Natural killer cell treated with Interleukin-12 subunit alpha and Interleukin-12 subunit beta and Interleukin-15 and Interleukin-18, amount 100 ng/mL, for 72 hours (primary cell): ENCODE measurements around the gene DENND1A. TPM values are rescaled to one million over a fixed set of nuclear protein-coding genes. Genes with fewer than 3 reads are reported as not detected.
"Not testable (repeated sequence)": the region's sequence is repeated elsewhere in the genome, so short reads cannot be mapped to it uniquely, and the experiment has no call there.

Experiments
- ATAC-seq, 2 donors: fragments of 150-1000 bp; cut with Tn5 transposase in 1 of 2; sonication (Bioruptor Pico), chemical (Tn5 transposase) in 1 of 2; 2 replicates each; pipeline ENCODE4 v1.10.0; 2021
- DNase-seq: peaks from one replicate; pipeline ENCODE4 v3.0.0; 2022; ENCODE audit warnings: low spot score
- H3K27ac Mint-ChIP-seq, 2 donors: 1 replicate in 1 of 2; 2 replicates in 1 of 2; pipeline ENCODE4 v1.8.0; 2022; ENCODE audit warnings: mixed read lengths in 2 of 2, mild to moderate bottlenecking in 1 of 2, moderate library complexity in 1 of 2
- H3K27me3 Mint-ChIP-seq, 2 donors: 1 replicate in 1 of 2; 2 replicates in 1 of 2; pipeline ENCODE4 v1.8.0; 2022; ENCODE audit warnings: mixed read lengths in 2 of 2
- H3K36me3 Mint-ChIP-seq: one replicate; pipeline ENCODE4 v1.8.0; 2022; ENCODE audit warnings: mixed read lengths
- H3K4me1 Mint-ChIP-seq, 2 donors: 1 replicate in 1 of 2; 2 replicates in 1 of 2; pipeline ENCODE4 v1.8.0; 2022; ENCODE audit warnings: low read depth in 2 of 2, mixed read lengths in 2 of 2, mild to moderate bottlenecking in 1 of 2
- H3K4me3 Mint-ChIP-seq: one replicate; pipeline ENCODE4 v1.8.0; 2022; ENCODE audit warnings: mixed read lengths
- H3K9me3 Mint-ChIP-seq: 2 replicates; pipeline ENCODE4 v1.8.0; 2022; ENCODE audit warnings: mixed read lengths
- total RNA-seq, 2 donors: library from RNA; stranded (reverse); gene quantifications; one replicate each; pipeline ENCODE4 v1.2.3, GENCODE V29; 2022

The DENND1A gene
- total RNA-seq, 2 donors from 2014 or later, result 24.6 to 28.8 TPM

DNA sequence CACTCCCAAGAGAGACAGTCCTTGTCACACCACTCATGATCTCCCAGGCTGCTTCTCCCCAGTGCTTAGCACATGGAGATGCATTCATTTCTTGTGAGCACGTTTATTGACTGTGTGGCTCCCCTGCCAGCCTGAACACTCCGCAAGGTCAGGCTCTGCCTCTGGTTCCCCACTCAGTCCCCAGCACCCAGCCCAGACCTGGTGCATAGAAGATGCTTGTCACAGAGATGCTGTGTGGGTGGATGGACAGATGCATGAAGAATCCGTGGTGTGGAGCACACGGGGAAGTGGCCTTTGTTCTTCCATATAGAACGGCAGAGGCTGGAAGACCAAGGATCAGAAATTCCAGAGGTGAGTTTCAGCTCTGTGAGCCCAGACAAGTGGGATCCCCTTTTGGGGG, 587.7 kb downstream of the DENND1A start:
- Mint-ChIP-seq H3K36me3 (no peaks in the 10 kb centered on the region), H3K4me3 (no peak overlapping the region), H3K27ac (peak overlapping the region in 1 of 2 donors; percentile 87), H3K4me1 (peaks cover 31 to 37% of the 10 kb centered on the region in 2 donors), H3K27me3 (peaks cover 0 to 3% of the 10 kb centered on the region in 2 donors), H3K9me3 (no peaks in the 10 kb centered on the region)
- DNase-seq (no peak), ATAC-seq (no peak)

DNA sequence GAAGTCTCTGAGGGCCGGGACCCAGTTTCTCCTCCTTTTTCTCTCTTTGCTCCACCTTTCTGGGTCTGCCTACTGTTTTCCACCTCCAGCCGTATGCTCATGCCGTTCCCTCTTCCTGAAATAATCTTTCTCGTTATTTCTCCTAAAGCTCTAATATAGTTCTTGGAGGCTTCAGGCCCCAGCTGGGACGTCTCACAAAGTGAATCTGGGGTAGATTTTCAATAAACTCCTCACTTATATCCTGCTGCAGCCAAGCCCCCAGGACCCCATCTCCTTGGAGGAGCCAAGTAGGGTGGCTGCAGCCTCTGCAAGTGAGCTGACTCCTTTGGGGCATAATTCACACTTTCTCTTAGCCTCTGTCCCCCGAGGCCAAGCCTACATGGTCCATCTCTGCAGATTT, 588.1 kb downstream of the DENND1A start:
- Mint-ChIP-seq H3K4me1 (peaks cover 31 to 37% of the 10 kb centered on the region in 2 donors), H3K4me3 (peak overlapping the region; percentile 85), H3K27ac (peak overlapping the region in 1 of 2 donors; percentile 87), H3K27me3 (peaks cover 0 to 3% of the 10 kb centered on the region in 2 donors), H3K36me3 (no peaks in the 10 kb centered on the region), H3K9me3 (no peaks in the 10 kb centered on the region)
- DNase-seq (no peak), ATAC-seq (no peak)

DNA sequence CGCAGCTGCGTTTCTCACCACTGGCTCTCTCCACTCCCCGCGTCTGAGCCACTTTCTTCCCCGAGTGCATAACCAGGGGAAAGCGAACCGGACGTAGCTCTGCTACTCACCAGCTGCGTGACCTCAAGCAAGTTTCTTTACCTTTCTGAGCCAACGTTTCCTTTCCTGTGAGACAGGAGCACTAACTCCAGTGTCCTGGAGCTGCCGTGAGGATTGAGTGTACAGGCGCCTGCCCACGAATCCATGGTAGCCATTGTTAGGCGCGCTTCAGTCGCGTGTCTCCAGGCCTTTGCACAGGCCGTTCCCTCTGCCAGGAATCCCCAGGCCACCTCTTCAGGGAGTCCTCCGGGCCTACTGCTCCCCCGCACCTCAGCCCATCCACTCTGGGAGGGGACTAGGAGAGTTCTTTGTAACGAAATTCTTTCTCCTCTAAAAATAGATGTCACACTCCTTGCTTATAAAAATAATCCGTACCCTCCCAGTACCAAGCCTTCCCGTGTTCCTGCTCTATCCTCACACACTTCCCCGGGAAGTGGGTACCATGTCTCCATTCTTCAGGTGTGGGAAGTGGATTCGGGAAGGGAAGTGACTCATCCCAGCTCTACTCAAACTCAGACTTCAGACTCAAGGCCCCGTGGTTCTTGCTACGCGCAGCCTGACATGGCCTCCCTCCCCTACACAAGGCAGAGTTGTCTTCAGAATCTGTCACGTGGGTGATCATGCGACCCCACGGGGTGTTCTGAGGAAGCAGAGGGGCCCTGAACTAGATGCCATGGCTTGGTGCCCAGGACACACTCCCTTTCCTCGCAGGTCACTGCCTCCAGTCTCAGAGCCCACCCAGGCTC, 590.0 kb downstream of the DENND1A start:
- H3K9me3 Mint-ChIP-seq, result no peaks in the 10 kb centered on the region
- peak overlapping the region; percentile 85 for H3K4me3 Mint-ChIP-seq
- H3K27ac Mint-ChIP-seq, result peak overlapping the region; percentile 87 to 93
- H3K4me1 Mint-ChIP-seq, result peaks cover 31 to 37% of the 10 kb centered on the region in 2 donors
- DNase-seq, result no peak
- peak; percentile 76 to 79 for ATAC-seq
- peaks cover 0 to 3% of the 10 kb centered on the region in 2 donors for H3K27me3 Mint-ChIP-seq
- no peaks in the 10 kb centered on the region for H3K36me3 Mint-ChIP-seq

DNA sequence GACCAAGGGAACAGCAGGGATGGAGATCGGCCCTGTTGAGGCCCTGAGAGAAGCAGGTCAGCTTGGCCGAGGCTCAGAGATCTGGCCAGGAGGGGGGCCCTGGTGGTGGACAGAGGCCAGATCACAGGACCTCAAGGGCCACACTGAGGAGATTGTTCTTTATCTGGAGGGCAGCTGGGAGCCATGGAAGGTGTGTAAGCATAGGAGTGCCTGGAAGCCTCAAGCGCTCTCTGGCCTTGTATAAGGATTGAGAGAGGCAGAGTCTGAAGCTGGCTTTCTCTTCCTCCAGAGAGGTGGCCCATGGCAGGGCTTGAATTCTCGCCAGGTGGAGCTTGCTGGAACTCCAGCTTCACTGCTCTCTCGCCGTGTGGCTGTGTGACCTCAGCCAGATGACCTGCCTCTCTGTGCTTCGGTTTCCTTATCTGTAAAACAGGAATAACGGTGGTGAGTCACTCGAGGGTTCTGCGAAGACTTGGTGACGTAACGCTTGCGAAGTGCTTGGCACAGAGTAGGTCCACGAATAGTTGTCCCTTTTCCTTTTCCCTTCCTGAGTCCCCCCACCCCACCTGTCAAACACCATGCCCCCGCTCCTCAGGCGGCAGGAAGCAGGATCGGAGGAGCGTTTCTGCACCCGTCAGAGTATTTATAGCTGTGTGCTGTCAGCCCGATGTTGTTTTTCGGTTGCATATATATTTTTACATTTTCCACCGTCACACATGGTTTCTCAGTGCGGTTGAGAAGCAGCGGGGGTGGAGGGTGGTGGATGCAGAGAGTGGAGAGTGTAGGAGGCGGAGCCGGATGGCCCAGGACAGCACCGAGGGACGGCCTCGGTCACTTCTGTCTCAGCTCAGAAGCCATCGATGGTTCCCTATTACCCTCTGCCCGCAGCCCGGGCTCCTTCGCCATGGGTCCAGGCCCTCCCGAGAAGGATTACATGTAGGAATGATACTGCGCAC, 590.9 kb downstream of the DENND1A start:
- Mint-ChIP-seq H3K27me3 (peaks cover 0 to 7% of the 10 kb centered on the region in 2 donors), H3K4me3 (peak overlapping the region; percentile 85), H3K9me3 (no peaks in the 10 kb centered on the region), H3K27ac (peak overlapping the region; percentile 87 to 93), H3K36me3 (no peaks in the 10 kb centered on the region), H3K4me1 (peaks cover 31 to 37% of the 10 kb centered on the region in 2 donors)
- peak; percentile 85 for DNase-seq
- ATAC-seq, result peak; percentile 94

DNA sequence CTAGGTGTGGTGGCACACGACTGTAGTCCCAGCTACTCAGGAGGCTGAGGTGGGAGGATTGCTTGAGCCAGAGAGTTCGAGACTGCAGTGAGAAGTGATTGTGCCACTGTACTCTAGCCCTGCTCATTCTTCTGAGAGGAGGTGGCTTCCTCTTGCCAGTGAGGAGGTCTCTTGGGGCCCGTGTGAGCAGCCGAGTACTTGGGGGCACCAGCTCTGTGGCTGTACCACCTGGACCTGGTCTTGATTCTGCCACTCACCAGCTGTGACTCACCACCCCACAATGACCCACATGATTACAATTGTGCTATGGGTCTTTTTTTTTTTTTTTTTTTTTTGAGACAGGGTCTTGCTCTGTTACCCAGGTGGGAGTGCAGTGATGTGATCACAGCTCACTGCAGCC, 592.0 kb downstream of the DENND1A start:
- H3K27ac Mint-ChIP-seq, result peak overlapping the region; percentile 87 to 93
- ATAC-seq, result no peak
- no peaks in the 10 kb centered on the region for H3K9me3 Mint-ChIP-seq
- no peaks in the 10 kb centered on the region for H3K36me3 Mint-ChIP-seq
- peaks cover 0 to 7% of the 10 kb centered on the region in 2 donors for H3K27me3 Mint-ChIP-seq
- peaks cover 31 to 37% of the 10 kb centered on the region in 2 donors for H3K4me1 Mint-ChIP-seq
- DNase-seq, result no peak
- H3K4me3 Mint-ChIP-seq, result no peak overlapping the region

DNA sequence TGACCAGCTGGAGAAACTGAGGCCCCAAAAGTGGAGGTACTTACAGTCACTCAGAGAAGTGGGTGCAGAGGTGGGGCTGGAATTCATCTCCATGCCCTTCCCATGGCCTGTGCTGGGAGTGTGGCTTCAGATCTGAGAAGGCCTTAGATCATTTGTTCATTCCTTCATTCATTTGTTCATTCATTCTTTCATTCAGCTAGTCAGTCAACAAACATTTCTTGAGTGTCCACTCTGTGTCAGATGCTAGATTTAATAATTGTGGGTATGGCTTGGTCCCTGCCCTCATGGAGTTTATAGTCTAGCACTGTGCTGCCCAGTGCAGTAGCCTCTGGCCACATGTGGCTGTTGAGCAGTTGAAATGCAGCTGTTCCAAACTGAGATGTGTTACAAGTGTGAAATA, 593.0 kb downstream of the DENND1A start:
- H3K27me3 Mint-ChIP-seq, result peaks cover 0 to 7% of the 10 kb centered on the region in 2 donors

DNA sequence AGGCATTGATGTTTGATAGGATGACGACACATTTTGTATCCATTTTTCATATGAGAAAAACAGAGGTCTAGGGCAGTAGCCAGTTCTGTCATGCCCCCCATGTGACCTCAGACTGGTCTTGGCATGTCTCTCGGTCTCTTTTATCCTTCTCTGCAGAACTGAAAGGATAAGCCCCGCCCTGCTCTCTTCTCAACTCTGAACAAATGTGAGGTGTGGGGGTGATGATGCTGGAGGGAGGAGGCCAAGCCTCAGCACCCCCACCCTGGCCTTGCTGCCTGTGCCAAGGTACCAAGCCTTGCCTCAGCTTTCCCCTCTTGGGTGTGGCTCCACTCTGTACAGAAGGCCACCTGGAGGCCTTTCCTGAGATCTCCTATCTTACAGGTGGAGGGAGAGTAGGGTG, 593.5 kb downstream of the DENND1A start:
- ATAC-seq, result no peak
- H3K9me3 Mint-ChIP-seq, result no peaks in the 10 kb centered on the region
- no peak for DNase-seq
- no peaks in the 10 kb centered on the region for H3K36me3 Mint-ChIP-seq
- H3K4me1 Mint-ChIP-seq, result peaks cover 28 to 32% of the 10 kb centered on the region in 2 donors
- H3K27ac Mint-ChIP-seq, result no peak overlapping the region
- H3K27me3 Mint-ChIP-seq, result peaks cover 0 to 7% of the 10 kb centered on the region in 2 donors
- H3K4me3 Mint-ChIP-seq, result no peak overlapping the region

More for the DNA sequence above, 593.0 kb downstream of the DENND1A start:
- no peak for ATAC-seq
- Mint-ChIP-seq H3K4me3 (no peak overlapping the region), H3K27ac (no peak overlapping the region), H3K4me1 (peaks cover 31 to 37% of the 10 kb centered on the region in 2 donors), H3K36me3 (no peaks in the 10 kb centered on the region), H3K9me3 (no peaks in the 10 kb centered on the region)
- DNase-seq, result no peak

DNA sequence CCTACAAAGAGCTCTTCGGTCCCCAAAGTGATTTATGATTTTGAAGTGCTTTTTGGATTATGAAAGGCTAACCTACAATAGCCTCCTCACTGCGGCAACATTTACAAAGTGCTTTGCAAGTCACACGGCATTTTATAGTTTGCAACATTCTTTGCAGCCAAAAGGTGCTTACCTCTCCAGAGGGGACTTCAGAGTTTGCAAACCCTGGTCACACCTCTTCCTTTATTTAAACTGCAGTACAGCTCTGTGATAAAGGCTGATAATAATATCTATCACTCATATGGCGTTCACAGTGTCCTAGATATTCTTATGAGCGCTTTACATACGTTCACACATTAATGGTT, 594.0 kb downstream of the DENND1A start:
- Mint-ChIP-seq H3K27ac (no peak overlapping the region), H3K4me3 (no peak overlapping the region), H3K4me1 (peaks cover 25 to 27% of the 10 kb centered on the region in 2 donors), H3K9me3 (no peaks in the 10 kb centered on the region), H3K36me3 (no peaks in the 10 kb centered on the region), H3K27me3 (peaks cover 0 to 7% of the 10 kb centered on the region in 2 donors)
- ATAC-seq (no peak), DNase-seq (no peak)

DNA sequence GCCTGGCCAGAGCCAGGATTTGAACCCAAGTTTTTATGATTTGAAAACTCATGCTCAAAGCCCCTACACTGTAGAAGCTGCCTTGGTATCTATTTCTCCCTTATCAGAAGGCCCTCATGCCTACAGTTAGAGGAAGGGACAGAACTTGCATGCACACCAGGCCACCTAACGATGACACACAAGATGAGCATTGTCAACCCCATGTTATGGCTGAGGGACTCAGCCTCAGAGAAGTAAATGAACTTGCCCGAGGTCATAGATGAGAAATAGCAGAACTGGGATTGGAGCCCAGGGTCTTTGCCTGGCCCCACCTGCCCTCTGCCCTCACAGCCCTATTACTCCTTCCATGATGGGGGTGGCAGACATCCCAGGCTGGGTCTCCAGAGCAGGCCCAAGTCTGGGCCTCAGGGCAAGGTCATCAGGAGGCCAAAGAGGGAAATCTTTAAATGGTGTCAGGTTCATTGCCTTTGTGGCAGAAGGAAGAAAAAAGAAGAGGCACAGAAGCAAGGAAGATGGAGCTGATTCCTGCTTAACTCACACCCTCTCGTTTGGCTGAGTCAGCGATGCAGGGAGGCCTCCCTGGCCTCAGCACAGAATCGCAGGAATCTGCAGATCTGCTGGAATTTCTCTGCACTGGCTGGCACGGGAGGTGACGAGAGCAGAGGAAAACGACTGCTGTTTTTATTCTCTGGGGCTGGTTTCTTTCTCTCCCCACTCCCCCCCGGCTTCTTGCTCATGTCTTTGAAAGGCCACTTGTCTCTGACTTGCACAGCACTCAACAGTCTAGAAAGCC, 594.5 kb downstream of the DENND1A start:
- H3K4me1 Mint-ChIP-seq, result peaks cover 20 to 22% of the 10 kb centered on the region in 2 donors
- ATAC-seq (no peak), DNase-seq (no peak)
- peaks cover 0 to 7% of the 10 kb centered on the region in 2 donors for H3K27me3 Mint-ChIP-seq
- H3K36me3 Mint-ChIP-seq, result no peaks in the 10 kb centered on the region
- no peaks in the 10 kb centered on the region for H3K9me3 Mint-ChIP-seq
- no peak overlapping the region for H3K4me3 Mint-ChIP-seq
- H3K27ac Mint-ChIP-seq, result no peak overlapping the region

DNA sequence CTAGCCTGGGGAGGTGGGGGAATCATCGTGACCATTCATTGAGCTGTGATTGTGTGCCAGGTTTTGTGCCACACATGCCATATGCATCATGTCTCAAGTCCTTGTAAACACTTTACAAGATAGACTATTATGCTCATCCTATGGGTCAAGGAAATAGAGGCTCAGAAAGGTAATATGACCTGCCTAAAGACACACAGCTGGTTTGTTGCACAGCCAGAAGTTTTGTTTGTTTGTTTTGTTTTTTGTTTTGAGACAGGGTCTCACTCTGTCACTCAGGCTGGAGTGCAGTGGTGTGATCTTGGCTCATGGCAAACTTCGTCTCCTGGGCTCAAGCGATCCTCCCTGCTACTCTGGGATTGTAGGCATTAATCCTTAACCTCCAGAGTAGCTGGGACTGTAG, 595.3 kb downstream of the DENND1A start:
- H3K4me3 Mint-ChIP-seq, result no peak overlapping the region
- peaks cover 12 to 14% of the 10 kb centered on the region in 2 donors for H3K4me1 Mint-ChIP-seq
- H3K27ac Mint-ChIP-seq, result no peak overlapping the region
- no peak for DNase-seq
- no peak for ATAC-seq
- H3K9me3 Mint-ChIP-seq, result no peaks in the 10 kb centered on the region
- H3K36me3 Mint-ChIP-seq, result no peaks in the 10 kb centered on the region
- peaks cover 0 to 4% of the 10 kb centered on the region in 2 donors for H3K27me3 Mint-ChIP-seq

DNA sequence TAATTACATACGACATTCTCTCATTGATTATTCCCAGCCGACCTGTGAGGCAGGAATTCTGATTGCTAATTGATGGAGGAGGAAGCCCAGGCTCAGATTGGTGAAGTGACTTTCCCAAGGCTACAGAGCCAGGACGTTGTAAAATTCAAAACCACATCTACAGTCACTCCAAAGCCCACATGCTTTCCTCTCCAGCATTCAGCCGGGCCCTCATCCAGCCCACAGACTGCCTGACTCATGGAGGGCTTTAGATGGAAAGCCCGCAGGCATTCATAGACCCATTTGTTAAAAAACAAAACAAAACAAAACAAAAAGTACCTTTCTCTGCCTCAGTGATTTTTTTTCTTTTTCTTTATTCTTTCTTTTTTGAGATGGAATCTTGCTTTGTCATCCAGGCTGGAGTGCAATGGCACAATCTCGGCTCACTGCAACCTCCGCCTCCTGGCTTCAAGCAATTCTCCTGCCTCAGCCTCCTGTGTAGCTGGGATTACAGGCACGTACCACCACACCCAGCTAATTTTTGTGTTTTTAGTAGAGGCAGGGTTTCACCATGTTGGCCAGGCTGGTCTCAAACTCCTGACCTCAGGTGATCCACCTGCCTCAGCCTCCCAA, 596.8 kb downstream of the DENND1A start:
- not testable (repeated sequence) for H3K36me3 Mint-ChIP-seq, H3K27me3 Mint-ChIP-seq, H3K4me1 Mint-ChIP-seq, DNase-seq, ATAC-seq, H3K27ac Mint-ChIP-seq, H3K4me3 Mint-ChIP-seq, H3K9me3 Mint-ChIP-seq

DNA sequence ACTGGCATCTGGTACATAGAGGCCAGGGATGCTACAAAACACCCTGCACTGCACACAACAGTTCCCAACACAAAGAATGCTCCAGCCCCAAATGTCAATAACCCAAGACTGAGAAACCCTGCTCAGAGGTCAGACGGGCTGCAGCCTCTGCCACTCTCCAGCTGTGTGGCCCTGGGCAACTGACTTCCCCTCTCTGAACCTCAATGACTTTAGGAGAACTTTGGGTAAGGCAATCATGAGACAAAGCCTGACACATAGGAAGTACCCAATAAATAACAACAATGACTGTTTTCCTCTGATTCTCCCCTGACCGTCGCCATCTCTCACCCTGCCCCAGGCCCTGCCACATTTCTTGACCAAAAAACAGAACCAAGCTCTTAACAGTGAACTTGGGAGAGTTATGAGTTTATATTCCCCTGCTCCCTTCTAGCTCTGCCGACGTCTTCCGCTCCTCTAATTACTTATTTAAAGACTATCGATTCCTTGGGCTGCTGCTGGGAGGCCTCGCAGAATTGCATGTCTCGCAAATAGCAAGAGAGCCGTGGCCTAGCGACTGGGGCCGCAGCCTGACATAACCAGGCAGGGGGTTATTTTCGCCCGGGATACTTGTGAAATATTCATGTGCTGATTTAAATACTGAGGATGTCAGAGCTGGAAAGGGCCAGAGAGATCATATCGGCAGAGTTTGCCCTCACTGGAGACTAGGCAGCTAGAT, 598.4 kb downstream of the DENND1A start:
- H3K4me3 Mint-ChIP-seq, result no peak overlapping the region
- H3K27me3 Mint-ChIP-seq, result peaks cover 0 to 9% of the 10 kb centered on the region in 2 donors
- H3K27ac Mint-ChIP-seq, result peak overlapping the region in 1 of 2 donors; percentile 39

More for the DNA sequence above, 598.4 kb downstream of the DENND1A start:
- H3K36me3 Mint-ChIP-seq, result no peaks in the 10 kb centered on the region
- H3K4me1 Mint-ChIP-seq, result no peaks in the 10 kb centered on the region
- DNase-seq (no peak), ATAC-seq (no peak)
- no peaks in the 10 kb centered on the region for H3K9me3 Mint-ChIP-seq
